ENCODE results near the gene TRMO.

The TRMO gene

DNA sequence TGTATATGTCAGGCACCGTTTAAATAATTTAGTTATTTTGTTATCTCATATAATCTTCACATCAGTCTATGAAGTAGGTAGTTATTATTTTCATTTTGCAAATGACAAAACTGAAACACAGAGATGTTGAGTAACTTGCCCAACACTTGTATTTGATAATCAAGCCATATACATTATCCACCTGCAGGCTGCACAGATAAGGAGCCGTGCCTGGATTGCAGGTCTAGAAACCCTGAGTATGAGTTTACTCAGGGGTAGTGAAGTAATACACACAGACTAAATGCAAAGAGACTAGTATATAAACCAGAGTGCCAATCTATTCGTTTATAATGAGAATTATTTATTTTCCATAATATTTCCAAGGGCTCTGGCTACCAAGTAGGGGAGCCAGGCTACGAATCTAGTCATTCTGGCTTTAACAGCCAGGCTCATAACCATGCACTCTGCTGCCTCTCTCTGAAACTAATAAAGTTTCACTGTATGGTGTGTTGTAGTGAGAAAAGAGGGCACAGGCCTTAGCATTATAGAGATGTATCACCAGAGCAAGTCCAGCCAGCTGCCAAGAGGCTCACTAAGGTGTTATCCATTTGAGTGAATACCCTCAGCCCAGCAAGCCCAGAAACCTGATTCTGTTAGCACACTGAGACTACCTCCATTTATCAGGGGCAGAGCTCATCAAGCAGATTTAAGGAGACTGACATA lies 11.1 kb upstream of the TRMO start:
- TF ChIP-seq, protein P1, sequence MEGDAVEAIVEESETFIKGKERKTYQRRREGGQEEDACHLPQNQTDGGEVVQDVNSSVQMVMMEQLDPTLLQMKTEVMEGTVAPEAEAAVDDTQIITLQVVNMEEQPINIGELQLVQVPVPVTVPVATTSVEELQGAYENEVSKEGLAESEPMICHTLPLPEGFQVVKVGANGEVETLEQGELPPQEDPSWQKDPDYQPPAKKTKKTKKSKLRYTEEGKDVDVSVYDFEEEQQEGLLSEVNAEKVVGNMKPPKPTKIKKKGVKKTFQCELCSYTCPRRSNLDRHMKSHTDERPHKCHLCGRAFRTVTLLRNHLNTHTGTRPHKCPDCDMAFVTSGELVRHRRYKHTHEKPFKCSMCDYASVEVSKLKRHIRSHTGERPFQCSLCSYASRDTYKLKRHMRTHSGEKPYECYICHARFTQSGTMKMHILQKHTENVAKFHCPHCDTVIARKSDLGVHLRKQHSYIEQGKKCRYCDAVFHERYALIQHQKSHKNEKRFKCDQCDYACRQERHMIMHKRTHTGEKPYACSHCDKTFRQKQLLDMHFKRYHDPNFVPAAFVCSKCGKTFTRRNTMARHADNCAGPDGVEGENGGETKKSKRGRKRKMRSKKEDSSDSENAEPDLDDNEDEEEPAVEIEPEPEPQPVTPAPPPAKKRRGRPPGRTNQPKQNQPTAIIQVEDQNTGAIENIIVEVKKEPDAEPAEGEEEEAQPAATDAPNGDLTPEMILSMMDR (IDR thresholded peaks at IDR 0.05), result no peak
- no peaks in the 10 kb centered on the region for H3K4me1 ChIP-seq
- H3K79me2 ChIP-seq, result no peaks in the 10 kb centered on the region
- H3K4me2 ChIP-seq (ENCODE audit: low read length), result no peak overlapping the region
- H3K36me3 ChIP-seq (ENCODE audit: control insufficient read depth, insufficient read depth, low read length), result no peaks in the 10 kb centered on the region
- H3K4me3 ChIP-seq (ENCODE audit: low read depth, low read length), result no peak overlapping the region
- no peaks in the 10 kb centered on the region for H3K27me3 ChIP-seq (ENCODE audit: control insufficient read depth, insufficient read depth, low read length)
- H3K9ac ChIP-seq, result no peak overlapping the region
- no peaks in the 10 kb centered on the region for H3K9me3 ChIP-seq (ENCODE audit: control insufficient read depth, low read length)
- H3K27ac ChIP-seq, result no peak overlapping the region
- no peak overlapping the region for H2AFZ ChIP-seq

DNA sequence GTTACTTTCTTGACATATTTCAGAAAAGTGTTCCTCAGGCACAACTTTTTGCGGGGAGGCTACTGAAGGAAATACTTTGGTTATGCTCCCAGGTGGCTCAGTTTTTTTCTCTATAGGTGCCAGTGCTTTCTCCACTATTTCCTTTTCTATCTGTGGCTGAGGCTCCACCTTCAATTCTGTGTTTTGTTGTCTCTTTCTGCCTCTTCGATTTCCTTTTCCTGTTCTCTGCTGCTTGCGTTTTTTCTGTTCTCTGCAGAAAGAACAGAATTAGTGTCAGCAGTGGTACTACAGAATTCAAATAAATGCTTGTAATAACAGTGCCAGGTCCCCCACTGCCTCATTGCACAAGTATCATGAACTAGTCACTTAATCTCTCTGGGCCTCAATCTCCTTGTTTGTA lies 8.7 kb upstream of the TRMO start:
- no peak overlapping the region for H2AFZ ChIP-seq
- no peaks in the 10 kb centered on the region for H3K9me3 ChIP-seq (ENCODE audit: control insufficient read depth, low read length)
- no peaks in the 10 kb centered on the region for H3K4me1 ChIP-seq
- H3K27ac ChIP-seq, result no peak overlapping the region
- TF ChIP-seq, protein P1 (IDR thresholded peaks at IDR 0.05), result no peak
- no peak overlapping the region for H3K4me2 ChIP-seq (ENCODE audit: low read length)
- no peaks in the 10 kb centered on the region for H3K36me3 ChIP-seq (ENCODE audit: control insufficient read depth, insufficient read depth, low read length)
- no peaks in the 10 kb centered on the region for H3K27me3 ChIP-seq (ENCODE audit: control insufficient read depth, insufficient read depth, low read length)
- no peak overlapping the region for H3K9ac ChIP-seq
- H3K4me3 ChIP-seq (ENCODE audit: low read depth, low read length), result no peak overlapping the region
- no peaks in the 10 kb centered on the region for H3K79me2 ChIP-seq

GRCh38 chr9:97928986-97929604 lies 6.8 kb upstream of the TRMO start:
- no peaks in the 10 kb centered on the region for H3K9me3 ChIP-seq (ENCODE audit: control insufficient read depth, low read length)
- H3K4me2 ChIP-seq (ENCODE audit: low read length), result no peak overlapping the region
- H3K79me2 ChIP-seq, result no peaks in the 10 kb centered on the region
- TF ChIP-seq, protein P1 (IDR thresholded peaks at IDR 0.05), result no peak
- H2AFZ ChIP-seq, result no peak overlapping the region
- H3K9ac ChIP-seq, result no peak overlapping the region
- H3K4me1 ChIP-seq, result no peaks in the 10 kb centered on the region
- H3K27ac ChIP-seq, result no peak overlapping the region
- H3K27me3 ChIP-seq (ENCODE audit: control insufficient read depth, insufficient read depth, low read length), result no peaks in the 10 kb centered on the region
- no peak overlapping the region for H3K4me3 ChIP-seq (ENCODE audit: low read depth, low read length)
- H3K36me3 ChIP-seq (ENCODE audit: control insufficient read depth, insufficient read depth, low read length), result no peaks in the 10 kb centered on the region

GRCh38 chr9:97925497-97926334 lies 3.4 kb upstream of the TRMO start:
- Histone ChIP-seq H3K4me2 (ENCODE audit: low read length) (no peak overlapping the region), H3K36me3 (ENCODE audit: control insufficient read depth, insufficient read depth, low read length) (no peaks in the 10 kb centered on the region), H3K79me2 (no peaks in the 10 kb centered on the region), H3K9ac (no peak overlapping the region), H3K27ac (no peak overlapping the region), H3K9me3 (ENCODE audit: control insufficient read depth, low read length) (no peaks in the 10 kb centered on the region), H3K4me3 (ENCODE audit: low read depth, low read length) (no peak overlapping the region), H2AFZ (no peak overlapping the region), H3K4me1 (no peaks in the 10 kb centered on the region), H3K27me3 (ENCODE audit: control insufficient read depth, insufficient read depth, low read length) (no peaks in the 10 kb centered on the region)
- TF ChIP-seq, protein P1 (IDR thresholded peaks at IDR 0.05), result no peak

Data from parathyroid adenoma (tissue), 2 donors.